Measurements from ENCODE around the gene TMC5. TPM values are rescaled to one million over a fixed set of nuclear protein-coding genes. Genes with fewer than 3 reads are reported as not detected.

Gene TMC5
- total RNA-seq, 1 experiment from 2014 or later: 52.5 TPM

DNA sequence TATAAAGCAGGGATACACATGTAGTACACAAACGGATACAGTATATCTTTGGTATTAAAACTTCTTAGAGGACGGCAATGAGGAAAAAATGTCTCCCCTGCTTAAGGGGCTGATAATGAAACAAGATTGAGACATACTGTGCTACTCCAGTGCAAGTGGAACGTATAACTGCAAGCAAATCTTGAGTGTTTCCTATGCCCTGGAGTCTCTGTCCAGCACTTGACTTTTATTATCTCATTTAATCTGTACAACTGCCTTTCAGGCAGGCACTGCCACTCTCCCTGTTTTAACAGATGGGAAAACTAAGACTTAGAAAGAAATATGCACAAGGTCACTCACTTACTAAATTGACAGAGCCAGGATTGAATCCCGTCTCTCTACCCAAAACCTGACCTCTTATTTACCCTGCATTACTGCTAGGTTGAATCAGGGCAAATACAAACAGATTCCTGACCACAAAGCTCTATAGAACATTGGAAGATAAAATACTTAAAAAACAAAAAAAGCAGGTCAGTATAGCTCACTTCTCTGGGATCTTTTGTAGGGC is 28.7 kb downstream of the TMC5 start:
- no peak for DNase-seq
- Histone ChIP-seq H2AFZ (no peak overlapping the region), H4K20me1 (ENCODE audit: insufficient read depth) (no peaks in the 10 kb centered on the region; the same call in 1 of the 2 replicates), H3K9me3 (ENCODE audit: insufficient read depth, low read depth) (peaks cover 5% of the 10 kb centered on the region; the same call in 1 of the 2 replicates), H3K4me1 (replicated peaks; ENCODE audit: insufficient read depth) (peaks cover 12% of the 10 kb centered on the region; the same call in 1 of the 2 replicates), H3K9me2 (ENCODE audit: insufficient read depth) (no peaks in the 10 kb centered on the region; the same call in 1 of the 2 replicates), H3K4me2 (no peak overlapping the region), H3K79me2 (ENCODE audit: low read depth) (peaks cover 46% of the 10 kb centered on the region), H3K27me3 (ENCODE audit: insufficient read depth, low read depth) (no peaks in the 10 kb centered on the region), H3K27ac (no peak overlapping the region; the same call in 1 of the 2 replicates), H3K36me3 (ENCODE audit: low read depth) (peaks cover 43% of the 10 kb centered on the region), H3K4me3 (no peak overlapping the region), H3F3A (ENCODE audit: insufficient read depth, low read depth) (peaks cover 4% of the 10 kb centered on the region)
- TF ChIP-seq, protein P1, sequence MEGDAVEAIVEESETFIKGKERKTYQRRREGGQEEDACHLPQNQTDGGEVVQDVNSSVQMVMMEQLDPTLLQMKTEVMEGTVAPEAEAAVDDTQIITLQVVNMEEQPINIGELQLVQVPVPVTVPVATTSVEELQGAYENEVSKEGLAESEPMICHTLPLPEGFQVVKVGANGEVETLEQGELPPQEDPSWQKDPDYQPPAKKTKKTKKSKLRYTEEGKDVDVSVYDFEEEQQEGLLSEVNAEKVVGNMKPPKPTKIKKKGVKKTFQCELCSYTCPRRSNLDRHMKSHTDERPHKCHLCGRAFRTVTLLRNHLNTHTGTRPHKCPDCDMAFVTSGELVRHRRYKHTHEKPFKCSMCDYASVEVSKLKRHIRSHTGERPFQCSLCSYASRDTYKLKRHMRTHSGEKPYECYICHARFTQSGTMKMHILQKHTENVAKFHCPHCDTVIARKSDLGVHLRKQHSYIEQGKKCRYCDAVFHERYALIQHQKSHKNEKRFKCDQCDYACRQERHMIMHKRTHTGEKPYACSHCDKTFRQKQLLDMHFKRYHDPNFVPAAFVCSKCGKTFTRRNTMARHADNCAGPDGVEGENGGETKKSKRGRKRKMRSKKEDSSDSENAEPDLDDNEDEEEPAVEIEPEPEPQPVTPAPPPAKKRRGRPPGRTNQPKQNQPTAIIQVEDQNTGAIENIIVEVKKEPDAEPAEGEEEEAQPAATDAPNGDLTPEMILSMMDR (conservative IDR thresholded peaks at IDR 0.05): no peak
- TF ChIP-seq EZH2 (IDR thresholded peaks at IDR 0.05; ENCODE audit: low read depth): no peak
- CTCF ChIA-PET: interaction anchor here (0.6 kb wide), 1 partner anchor 75 kb away, joined by 3 read pairs; the partner anchor contains the start of gene GDE1
- no TSS peak for BruUV-seq (replicated peaks)
- POLR2A ChIA-PET (ENCODE audit: unreplicated experiment): no interaction called here
- intact Hi-C loops (cut with micrococcal nuclease; ENCODE audit: unreplicated experiment): no loop called here

DNA sequence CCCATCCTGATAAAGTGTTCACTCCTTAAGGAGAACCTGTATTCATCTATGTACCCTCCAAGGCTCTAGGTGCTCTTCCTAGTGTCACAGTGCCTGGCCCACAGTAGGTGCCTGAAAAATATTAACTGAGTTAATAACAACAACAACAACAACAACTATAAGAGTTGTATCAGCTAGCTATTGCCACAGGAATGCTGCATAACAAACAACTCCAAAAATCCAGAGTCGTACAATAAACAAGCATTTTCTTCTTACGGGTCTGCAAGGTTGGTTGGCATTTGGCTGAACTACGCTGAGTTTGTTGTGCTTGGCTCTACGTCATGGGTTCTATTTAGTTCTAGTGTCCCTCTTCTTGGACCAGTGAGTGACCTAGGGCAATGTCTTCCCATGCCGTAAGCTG is 29.2 kb downstream of the TMC5 start:
- no peak overlapping the region for H2AFZ ChIP-seq
- no peaks in the 10 kb centered on the region; the same call in 1 of the 2 replicates for H3K9me2 ChIP-seq (ENCODE audit: insufficient read depth)
- H3K4me2 ChIP-seq: no peak overlapping the region
- peaks cover 43% of the 10 kb centered on the region for H3K79me2 ChIP-seq (ENCODE audit: low read depth)
- POLR2A ChIA-PET (ENCODE audit: unreplicated experiment): no interaction called here
- H3K9me3 ChIP-seq (ENCODE audit: insufficient read depth, low read depth): peaks cover 5% of the 10 kb centered on the region; the same call in 1 of the 2 replicates
- no peak for DNase-seq
- no peak for TF ChIP-seq EZH2 (IDR thresholded peaks at IDR 0.05; ENCODE audit: low read depth)
- TF ChIP-seq, protein P1 (conservative IDR thresholded peaks at IDR 0.05): no peak
- peaks cover 9% of the 10 kb centered on the region; the same call in 1 of the 2 replicates for H3K4me1 ChIP-seq (replicated peaks; ENCODE audit: insufficient read depth)
- no peak overlapping the region for H3K4me3 ChIP-seq
- H3K27ac ChIP-seq: no peak overlapping the region
- intact Hi-C loops (cut with micrococcal nuclease; ENCODE audit: unreplicated experiment): no loop called here
- no TSS peak for BruUV-seq (replicated peaks)
- CTCF ChIA-PET: interaction anchor here (0.6 kb wide), 1 partner anchor 75 kb away, joined by 3 read pairs; the partner anchor contains the start of gene GDE1
- no peaks in the 10 kb centered on the region for H3K27me3 ChIP-seq (ENCODE audit: insufficient read depth, low read depth)
- H3F3A ChIP-seq (ENCODE audit: insufficient read depth, low read depth): peaks cover 4% of the 10 kb centered on the region
- no peaks in the 10 kb centered on the region; the same call in 1 of the 2 replicates for H4K20me1 ChIP-seq (ENCODE audit: insufficient read depth)
- peaks cover 38% of the 10 kb centered on the region for H3K36me3 ChIP-seq (ENCODE audit: low read depth)

DNA sequence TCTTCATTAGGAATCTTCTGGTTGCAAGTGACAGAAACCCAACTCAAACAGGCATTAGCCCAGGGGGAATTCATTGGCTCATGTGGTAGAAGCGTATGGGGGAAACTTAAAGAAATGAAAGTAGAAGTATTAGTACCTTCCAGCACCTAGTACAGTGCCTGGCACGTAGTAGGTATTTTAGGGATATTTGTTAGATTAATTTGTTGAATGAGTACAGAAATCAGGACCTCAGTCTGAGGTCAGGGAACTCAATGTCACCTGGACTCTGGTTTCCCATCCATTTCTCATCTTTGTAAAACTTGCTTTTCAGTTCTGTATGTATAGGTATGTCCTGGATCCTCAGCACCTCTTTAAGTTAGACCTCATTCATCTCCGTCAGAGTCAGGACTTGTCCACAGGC is 32.5 kb downstream of the TMC5 start:
- H3K36me3 ChIP-seq (ENCODE audit: low read depth): peaks cover 11% of the 10 kb centered on the region
- no peak for TF ChIP-seq EZH2 (IDR thresholded peaks at IDR 0.05; ENCODE audit: low read depth)
- TF ChIP-seq, protein P1 (conservative IDR thresholded peaks at IDR 0.05): no peak
- intact Hi-C loops (cut with micrococcal nuclease; ENCODE audit: unreplicated experiment): no loop called here
- H3F3A ChIP-seq (ENCODE audit: insufficient read depth, low read depth): peaks cover 4% of the 10 kb centered on the region
- DNase-seq: no peak
- peaks cover 10% of the 10 kb centered on the region; the same call in 1 of the 2 replicates for H3K79me2 ChIP-seq (ENCODE audit: low read depth)
- 0 out of 2 replicates have a peak, but pooled peaks cover 6% of the 10 kb centered on the region for H3K4me1 ChIP-seq (replicated peaks; ENCODE audit: insufficient read depth)
- ChIA-PET CTCF (no interaction called here), POLR2A (ENCODE audit: unreplicated experiment) (no interaction called here)
- no peaks in the 10 kb centered on the region for H3K9me2 ChIP-seq (ENCODE audit: insufficient read depth)
- H3K27me3 ChIP-seq (ENCODE audit: insufficient read depth, low read depth): no peaks in the 10 kb centered on the region
- H2AFZ ChIP-seq: no peak overlapping the region
- no peak overlapping the region for H3K4me3 ChIP-seq
- H4K20me1 ChIP-seq (ENCODE audit: insufficient read depth): no peaks in the 10 kb centered on the region
- H3K9me3 ChIP-seq (ENCODE audit: insufficient read depth, low read depth): peaks cover 5% of the 10 kb centered on the region; the same call in 1 of the 2 replicates
- BruUV-seq (replicated peaks): no TSS peak
- no peak overlapping the region for H3K27ac ChIP-seq
- no peak overlapping the region for H3K4me2 ChIP-seq
